ENCODE data around the gene LRMDA. TPM values are rescaled to one million over a fixed set of nuclear protein-coding genes. Genes with fewer than 3 reads are reported as not detected.

The LRMDA gene
- total and polyA plus RNA-seq, 2 of the 8 experiments (the other 6 are each of a cell fraction or from before 2014, with no cell fraction given), result 0.86 to 2.8 TPM

- Histone ChIP-seq H2BK12ac (ENCODE audit: low read depth, low read length) (no peak overlapping the region), H3K4ac (replicated peaks; ENCODE audit: insufficient read length, low read depth, low read length) (no peak overlapping the region), H2BK15ac (ENCODE audit: low read length) (no peak overlapping the region), H4K5ac (ENCODE audit: insufficient read length, low read depth, low read length) (no peak overlapping the region), H4K91ac (replicated peaks; ENCODE audit: insufficient read length, low read length) (no peak overlapping the region), H3K4me1 (replicated peaks in 1 of 4; ENCODE audit: control insufficient read depth in 3 of 4, insufficient read depth in 4 of 4, low read length in 3 of 4) (peaks cover 2 to 16% (median 6%) of the 10 kb centered on the region in 4 experiments; a peak in 5 of 7 replicates), H4K20me1 (replicated peaks in 1 of 2; ENCODE audit: control insufficient read depth in 1 of 2, insufficient read depth in 2 of 2, low read length in 2 of 2) (no peaks in the 10 kb centered on the region), H3K4me3 (ENCODE audit: extremely low read depth in 1 of 4, insufficient read depth in 2 of 4, low read depth in 3 of 4, low read length in 4 of 4) (no peak overlapping the region), H3K23ac (ENCODE audit: insufficient read length) (no peak overlapping the region), H3K4me2 (ENCODE audit: insufficient read depth in 1 of 2, low read depth in 2 of 2, low read length in 2 of 2) (no peak overlapping the region), H2BK120ac (replicated peaks; ENCODE audit: low read depth, low read length) (no peak overlapping the region), H3K36me3 (ENCODE audit: control insufficient read depth in 2 of 4, insufficient read depth in 4 of 4, low read length in 3 of 4) (no peaks in the 10 kb centered on the region), H3K14ac (ENCODE audit: insufficient read length) (no peak overlapping the region), H4K8ac (ENCODE audit: extremely low read depth, insufficient read depth, low read length) (no peak overlapping the region), H3K79me1 (ENCODE audit: low read depth, low read length) (no peaks in the 10 kb centered on the region), H3K27me3 (replicated peaks in 1 of 4; ENCODE audit: control insufficient read depth in 3 of 4, extremely low read depth in 1 of 4, insufficient read depth in 3 of 4, low read length in 3 of 4) (no peaks in the 10 kb centered on the region), H2AK5ac (ENCODE audit: low read depth, low read length) (no peak overlapping the region), H2BK5ac (ENCODE audit: low read depth, low read length) (no peak overlapping the region), H3K9ac (replicated peaks in 1 of 4; ENCODE audit: extremely low read depth in 1 of 4, low read depth in 3 of 4, low read length in 3 of 4) (no peak overlapping the region), H3K79me2 (ENCODE audit: control insufficient read depth in 1 of 2, insufficient read depth in 2 of 2, low read length in 2 of 2) (no peaks in the 10 kb centered on the region), H2BK20ac (ENCODE audit: low read length) (no peak overlapping the region), H2AFZ (ENCODE audit: low read length) (no peak overlapping the region), H3K27ac (ENCODE audit: low read depth, low read length) (no peak overlapping the region), H3K18ac (ENCODE audit: extremely low read depth, low read length) (no peak overlapping the region), H3K56ac (replicated peaks; ENCODE audit: insufficient read length, low read depth, low read length) (no peak overlapping the region), H3K23me2 (ENCODE audit: low read depth, low read length) (no peaks in the 10 kb centered on the region), H3K9me3 (ENCODE audit: insufficient read depth in 2 of 2, low read depth in 1 of 2, low read length in 1 of 2) (peaks cover 0 to 4% of the 10 kb centered on the region in 2 experiments; a peak in 1 of 4 replicates)
- FAIRE-seq, result no peak
- ChIA-PET CTCF (ENCODE audit: partially characterized antibody) (interaction anchor here (1.1 kb wide), 1 partner anchor 289 kb away, joined by 3 read pairs; no protein-coding TSS in a partner anchor), POLR2A (ENCODE audit: partially characterized antibody) (no interaction called here)
- 76% methylated on average over 3 of the region's 3 CpGs; no CpG with 5 or more reads in 1 of the 2 experiments for WGBS, 2 experiments (ENCODE audit: extremely low coverage in 1 of 2, insufficient coverage in 1 of 2, insufficient read length in 1 of 2, insufficient replicate concordance in 2 of 2, low coverage in 1 of 2, low lambda C conversion rate in 2 of 2, missing lambda C conversion rate in 1 of 2)
- no peak for DNase-seq (ENCODE audit: low read depth in 1 of 2, low spot score in 2 of 2)
- no peak for TF ChIP-seq ATF3 (IDR thresholded peaks at IDR 0.05; ENCODE audit: insufficient read depth, low read depth, low read length)
- no peak for TF ChIP-seq SIN3A (conservative IDR thresholded peaks at IDR 0.05 in 1 of 2, IDR thresholded peaks at IDR 0.05 in 1 of 2; ENCODE audit: low read depth in 1 of 2, low read length in 2 of 2)
- TF ChIP-seq SUZ12 (IDR thresholded peaks at IDR 0.05; ENCODE audit: low read length), result no peak
- TF ChIP-seq TEAD4 (IDR thresholded peaks at IDR 0.05; ENCODE audit: low read depth, low read length), result no peak
- TF ChIP-seq BRCA1 (IDR thresholded peaks at IDR 0.05; ENCODE audit: low read depth, low read length), result no peak
- TF ChIP-seq BACH1 (IDR thresholded peaks at IDR 0.05; ENCODE audit: low read length), result no peak
- no peak for TF ChIP-seq USF2 (IDR thresholded peaks at IDR 0.05; ENCODE audit: low read length)
- no peak for TF ChIP-seq SP2 (IDR thresholded peaks at IDR 0.05; ENCODE audit: low read length)
- TF ChIP-seq NRF1 (IDR thresholded peaks at IDR 0.05; ENCODE audit: low read depth, low read length), result no peak
- TF ChIP-seq KDM1A (IDR thresholded peaks at IDR 0.05; ENCODE audit: borderline replicate concordance, low read length), result no peak
- no peak for TF ChIP-seq CHD1 (IDR thresholded peaks at IDR 0.05; ENCODE audit: low read depth, low read length)
- TF ChIP-seq CEBPB (IDR thresholded peaks at IDR 0.05; ENCODE audit: low read depth, low read length), result no peak
- no peak for TF ChIP-seq FOSL1 (IDR thresholded peaks at IDR 0.05; ENCODE audit: insufficient read depth, low read depth, low read length)
Observed at GRCh38 chr10:75476985-75477384, 45.6 kb downstream of the LRMDA start.
